Measurements from ENCODE around the gene CNN1. TPM values are rescaled to one million over a fixed set of nuclear protein-coding genes. Genes with fewer than 3 reads are reported as not detected.

The CNN1 gene
- total and polyA plus RNA-seq, 9 of the 15 experiments (the other 6 are each of a cell fraction or from before 2014, with no cell fraction given), result 0.23 to 10.6 (median 5.2) TPM

- 0 out of 2 replicates have a peak, but pooled peaks have one; percentile 23 for TF ChIP-seq ZBTB12 (CRISPR knock-in tag; IDR thresholded peaks at IDR 0.05)
- 0 out of 2 replicates have a peak, but pooled peaks have one; percentile 18 for TF ChIP-seq HDGF (IDR thresholded peaks at IDR 0.05)
- peak in 1 of 3 experiments; percentile 47; a peak in 1 of 6 replicates for TF ChIP-seq ZBTB11 (CRISPR knock-in tag; IDR thresholded peaks at IDR 0.05)
- TF ChIP-seq TFAP4 (CRISPR knock-in tag; IDR thresholded peaks at IDR 0.05; ENCODE audit: borderline replicate concordance), result peak; percentile 84
- TF ChIP-seq RCOR1 (IDR thresholded peaks at IDR 0.05; ENCODE audit: borderline replicate concordance in 1 of 2, low read depth in 2 of 2, low read length in 2 of 2), result peak; percentile 53 to 92; a peak in 3 of 4 replicates
- TF ChIP-seq RB1 (IDR thresholded peaks at IDR 0.05; ENCODE audit: low read depth), result no peak; the same call in 1 of the 2 replicates
- peak; percentile 56 for TF ChIP-seq SP1 (CRISPR knock-in tag; IDR thresholded peaks at IDR 0.05)
- peak in 1 of 2 experiments; percentile 74; a peak in 2 of 4 replicates for TF ChIP-seq FOXK2 (conservative IDR thresholded peaks at IDR 0.05 in 1 of 2, IDR thresholded peaks at IDR 0.05 in 1 of 2; ENCODE audit: low read depth in 2 of 2)
- 0 out of 2 replicates have a peak, but pooled peaks have one; percentile 15 for TF ChIP-seq NBN (IDR thresholded peaks at IDR 0.05; ENCODE audit: low read depth)
- TF ChIP-seq CHCHD3 (CRISPR knock-in tag; IDR thresholded peaks at IDR 0.05), result no peak
- TF ChIP-seq ARID4B (CRISPR knock-in tag; IDR thresholded peaks at IDR 0.05), result 0 out of 2 replicates have a peak, but pooled peaks have one; percentile 25
- no peak for TF ChIP-seq SRF (CRISPR knock-in tag; IDR thresholded peaks at IDR 0.05)
- no peak for TF ChIP-seq ZNF174 (CRISPR knock-in tag; IDR thresholded peaks at IDR 0.05)
- peak in 1 of 2 experiments; percentile 66; a peak in 1 of 4 replicates for TF ChIP-seq TEAD1 (CRISPR knock-in tag; IDR thresholded peaks at IDR 0.05)
- TF ChIP-seq ESRRA (IDR thresholded peaks at IDR 0.05; ENCODE audit: borderline replicate concordance, low read depth), result peak; percentile 30; the same call in 1 of the 2 replicates
- no peak for TF ChIP-seq CBFA2T2 (conservative IDR thresholded peaks at IDR 0.05)
Measured at GRCh38 chr19:11538232-11539036, at the start of gene CNN1 (continued).
